CD4-positive, CD25-positive, alpha-beta regulatory T cell (primary cell): ENCODE data around the gene TUFT1. TPM values are rescaled to one million over a fixed set of nuclear protein-coding genes. Genes with fewer than 3 reads are reported as not detected.

Experiments used
- ATAC-seq, 2 donors: fragments of 150-1000 bp; cut with Tn5 transposase; one replicate each; pipeline ENCODE4 v1.10.0; 2021; ENCODE audit warnings: low read depth in 2 of 2, moderate number of reproducible peaks in 2 of 2, moderate library complexity in 1 of 2
- DNase-seq, 3 donors: peaks; one replicate each; pipeline versions ENCODE4 v3.0.0 to v3.0.0-alpha.2; 2012 to 2022; ENCODE audit warnings: mixed read lengths in 1 of 3
- H3K27ac ChIP-seq: one replicate; pipeline ENCODE4 v1.7.0; 2013; ENCODE audit warnings: mild to moderate bottlenecking, low read length; ENCODE audit not compliant: insufficient read depth, poor library complexity, severe bottlenecking
- H3K27me3 ChIP-seq: one replicate; pipeline ENCODE4 v1.7.0; 2013; ENCODE audit warnings: low read length; ENCODE audit not compliant: control insufficient read depth, insufficient read depth
- H3K36me3 ChIP-seq: one replicate; pipeline ENCODE4 v1.7.0; 2013; ENCODE audit warnings: mild to moderate bottlenecking, low read length, moderate library complexity; ENCODE audit not compliant: control insufficient read depth, insufficient read depth
- H3K4me1 ChIP-seq: 2 replicates; pipeline ENCODE4 v1.7.0; 2013; ENCODE audit warnings: mild to moderate bottlenecking, low read length; ENCODE audit not compliant: insufficient read depth, control insufficient read depth, poor library complexity, severe bottlenecking
- H3K4me3 ChIP-seq: one replicate; pipeline ENCODE4 v1.7.0; 2013; ENCODE audit warnings: low read depth, mild to moderate bottlenecking, low read length, moderate library complexity
- H3K9me3 ChIP-seq, 2 experiments: 1 replicate in 1 of 2; 2 replicates in 1 of 2; pipeline ENCODE4 v1.7.0; 2013; ENCODE audit warnings: low read length in 2 of 2, mild to moderate bottlenecking in 1 of 2, moderate library complexity in 1 of 2; ENCODE audit not compliant: control insufficient read depth in 2 of 2
- H3K27ac Mint-ChIP-seq, 3 donors: one replicate each; pipeline ENCODE4 v1.8.0; 2020 to 2022; ENCODE audit warnings: mild to moderate bottlenecking in 3 of 3, mixed read lengths in 3 of 3, moderate library complexity in 2 of 3
- H3K27me3 Mint-ChIP-seq: one replicate; pipeline ENCODE4 v1.8.0; 2022; ENCODE audit warnings: mild to moderate bottlenecking, mixed read lengths
- H3K36me3 Mint-ChIP-seq: one replicate; pipeline ENCODE4 v1.8.0; 2020; ENCODE audit warnings: mixed read lengths
- H3K4me1 Mint-ChIP-seq, 4 donors: one replicate each; pipeline ENCODE4 v1.8.0; 2020 to 2022; ENCODE audit warnings: mixed read lengths in 4 of 4, mild to moderate bottlenecking in 1 of 4
- H3K4me3 Mint-ChIP-seq, 4 donors: one replicate each; pipeline ENCODE4 v1.8.0; 2020 to 2022; ENCODE audit warnings: mild to moderate bottlenecking in 4 of 4, mixed read lengths in 4 of 4, moderate library complexity in 3 of 4
- H3K9me3 Mint-ChIP-seq, 7 donors: one replicate each; pipeline ENCODE4 v1.8.0; 2020 to 2022; ENCODE audit warnings: mixed read lengths in 7 of 7, mild to moderate bottlenecking in 3 of 7, moderate library complexity in 2 of 7
- polyA plus RNA-seq, 4 donors: library from polyadenylated mRNA; unstranded; fragments of 300-500 nt; fragmentation: Illumina TruSeq; gene quantifications; one replicate each; pipeline ENCODE4 v1.2.3, GENCODE V29; 2021
- total RNA-seq: library from RNA; stranded (reverse); gene quantifications from one replicate; pipeline ENCODE4 v1.2.3, GENCODE V29; 2022

TUFT1 gene
- total and polyA plus RNA-seq, 5 donors from 2014 or later: 10.2 to 13.6 (median 13.3) TPM

GRCh38 chr1:151509350-151510019 is 30.6 kb upstream of the TUFT1 start:
- Histone ChIP-seq H3K9me3 (no peaks in the 10 kb centered on the region), H3K27ac (no peak overlapping the region), H3K4me1 (peaks cover 35% of the 10 kb centered on the region), H3K36me3 (no peaks in the 10 kb centered on the region), H3K4me3 (no peak overlapping the region), H3K27me3 (no peaks in the 10 kb centered on the region)
- Mint-ChIP-seq H3K27ac (peak overlapping the region in 2 of 3 donors; percentile 71 to 95), H3K27me3 (peaks cover 12% of the 10 kb centered on the region), H3K4me1 (peaks cover 8 to 34% (median 16%) of the 10 kb centered on the region in 4 donors), H3K4me3 (peak overlapping the region; percentile 76 to 100 (median 98)), H3K9me3 (no peaks in the 10 kb centered on the region), H3K36me3 (no peaks in the 10 kb centered on the region)
- ATAC-seq (no peak), DNase-seq (no peak)

GRCh38 chr1:151510020-151510405 is 30.1 kb upstream of the TUFT1 start:
- Histone ChIP-seq H3K4me1 (peaks cover 35% of the 10 kb centered on the region), H3K36me3 (no peaks in the 10 kb centered on the region), H3K27ac (no peak overlapping the region), H3K9me3 (no peaks in the 10 kb centered on the region), H3K27me3 (no peaks in the 10 kb centered on the region), H3K4me3 (peak overlapping the region; percentile 86)
- DNase-seq: no peak
- H3K27me3 Mint-ChIP-seq: peaks cover 12% of the 10 kb centered on the region
- no peaks in the 10 kb centered on the region for H3K36me3 Mint-ChIP-seq
- H3K4me1 Mint-ChIP-seq: peaks cover 8 to 34% (median 16%) of the 10 kb centered on the region in 4 donors
- H3K27ac Mint-ChIP-seq: peak overlapping the region in 1 of 3 donors; percentile 95
- H3K9me3 Mint-ChIP-seq: no peaks in the 10 kb centered on the region
- peak overlapping the region; percentile 97 to 100 (median 98) for H3K4me3 Mint-ChIP-seq
- ATAC-seq: no peak

GRCh38 chr1:151510614-151510956 is 29.5 kb upstream of the TUFT1 start:
- peak overlapping the region; percentile 58 for H3K27ac ChIP-seq
- no peaks in the 10 kb centered on the region for H3K27me3 ChIP-seq
- ATAC-seq (no peak), DNase-seq (no peak)
- Mint-ChIP-seq H3K4me1 (peaks cover 8 to 34% (median 16%) of the 10 kb centered on the region in 4 donors), H3K4me3 (peak overlapping the region; percentile 97 to 100 (median 98)), H3K27ac (peak overlapping the region; percentile 87 to 98 (median 95)), H3K36me3 (no peaks in the 10 kb centered on the region), H3K9me3 (no peaks in the 10 kb centered on the region), H3K27me3 (peaks cover 8% of the 10 kb centered on the region)
- peaks cover 35% of the 10 kb centered on the region for H3K4me1 ChIP-seq
- H3K36me3 ChIP-seq: no peaks in the 10 kb centered on the region
- peak overlapping the region; percentile 86 for H3K4me3 ChIP-seq
- H3K9me3 ChIP-seq: no peaks in the 10 kb centered on the region

GRCh38 chr1:151510957-151511635 is 29.0 kb upstream of the TUFT1 start, which contains the start of gene CGN:
TSS of gene CGN (plus strand) at chr1:151511387. CDS start at chr1:151518520, 7,133 bp downstream.
- Mint-ChIP-seq H3K27ac (peak within 1 kb of the TSS; percentile 87 to 98 (median 95)), H3K4me3 (peak within 1 kb of the TSS; percentile 97 to 100 (median 98))

GRCh38 chr1:151511636-151512215 is 28.4 kb upstream of the TUFT1 start:
- ATAC-seq (peak; percentile 3 to 4), DNase-seq (peak; percentile 12 to 29 (median 25))
- Histone ChIP-seq H3K9me3 (no peaks in the 10 kb centered on the region), H3K4me3 (peak overlapping the region; percentile 86), H3K27me3 (no peaks in the 10 kb centered on the region), H3K27ac (no peak overlapping the region), H3K4me1 (peaks cover 35% of the 10 kb centered on the region), H3K36me3 (no peaks in the 10 kb centered on the region)
- Mint-ChIP-seq H3K27ac (peak overlapping the region; percentile 9 to 71 (median 58)), H3K36me3 (no peaks in the 10 kb centered on the region), H3K4me1 (peaks cover 8 to 34% (median 14%) of the 10 kb centered on the region in 4 donors), H3K27me3 (no peaks in the 10 kb centered on the region), H3K9me3 (no peaks in the 10 kb centered on the region), H3K4me3 (peak overlapping the region; percentile 95 to 98 (median 98))

More at GRCh38 chr1:151510957-151511635, 29.0 kb upstream of the TUFT1 start, which contains the start of gene CGN:
- no peaks in the 10 kb centered on the region for H3K9me3 ChIP-seq
- DNase-seq (peak; percentile 84 to 91 (median 87)), ATAC-seq (peak; percentile 95 to 96)
- H3K36me3 ChIP-seq: no peaks in the 10 kb centered on the region
- no peaks in the 10 kb centered on the region for H3K27me3 ChIP-seq
- Mint-ChIP-seq H3K36me3 (no peaks in the 10 kb centered on the region), H3K27me3 (peaks cover 3% of the 10 kb centered on the region), H3K9me3 (no peaks in the 10 kb centered on the region), H3K4me1 (peaks cover 8 to 34% (median 15%) of the 10 kb centered on the region in 4 donors)
- H3K4me3 ChIP-seq: peak within 1 kb of the TSS; percentile 86
- peaks cover 35% of the 10 kb centered on the region for H3K4me1 ChIP-seq
- H3K27ac ChIP-seq: peak within 1 kb of the TSS; percentile 58

GRCh38 chr1:151512326-151512725 is 27.8 kb upstream of the TUFT1 start:
- no peak overlapping the region for H3K27ac ChIP-seq
- peak overlapping the region; percentile 86 for H3K4me3 ChIP-seq
- no peak for DNase-seq

GRCh38 chr1:151512801-151513625 is 27.1 kb upstream of the TUFT1 start:
- H3K9me3 Mint-ChIP-seq: no peaks in the 10 kb centered on the region
- DNase-seq: no peak
- H3K4me1 Mint-ChIP-seq: peaks cover 8 to 34% (median 14%) of the 10 kb centered on the region in 4 donors
- peak overlapping the region; percentile 68 to 97 (median 80) for H3K4me3 Mint-ChIP-seq
- peaks cover 35% of the 10 kb centered on the region for H3K4me1 ChIP-seq
- ATAC-seq: no peak
- no peaks in the 10 kb centered on the region for H3K36me3 ChIP-seq
- H3K27me3 Mint-ChIP-seq: no peaks in the 10 kb centered on the region
- H3K36me3 Mint-ChIP-seq: no peaks in the 10 kb centered on the region
- peak overlapping the region in 2 of 3 donors; percentile 42 to 62 for H3K27ac Mint-ChIP-seq
- H3K27ac ChIP-seq: no peak overlapping the region
- no peaks in the 10 kb centered on the region for H3K9me3 ChIP-seq
- no peaks in the 10 kb centered on the region for H3K27me3 ChIP-seq
- H3K4me3 ChIP-seq: peak overlapping the region; percentile 86

More at GRCh38 chr1:151512326-151512725, 27.8 kb upstream of the TUFT1 start:
- Mint-ChIP-seq H3K4me3 (peak overlapping the region; percentile 95 to 98 (median 98)), H3K27ac (no peak overlapping the region), H3K27me3 (no peaks in the 10 kb centered on the region), H3K4me1 (peaks cover 8 to 34% (median 14%) of the 10 kb centered on the region in 4 donors), H3K9me3 (no peaks in the 10 kb centered on the region), H3K36me3 (no peaks in the 10 kb centered on the region)
- Histone ChIP-seq H3K36me3 (no peaks in the 10 kb centered on the region), H3K27me3 (no peaks in the 10 kb centered on the region), H3K9me3 (no peaks in the 10 kb centered on the region), H3K4me1 (peaks cover 35% of the 10 kb centered on the region)
- ATAC-seq: no peak
